Measurements from ENCODE around the gene LIPT1. TPM values are rescaled to one million over a fixed set of nuclear protein-coding genes. Genes with fewer than 3 reads are reported as not detected.

LIPT1 gene
- total RNA-seq, 1 experiment from 2014 or later = 10.4 TPM

GRCh38 chr2:99166218-99166617, 11.5 kb downstream of the LIPT1 start:
- no peaks in the 10 kb centered on the region for H3K4me1 Mint-ChIP-seq (ENCODE audit: low read depth, unreplicated experiment)
- TF ChIP-seq CTCF (IDR thresholded peaks at IDR 0.05; ENCODE audit: unreplicated experiment) = no peak
- DNase-seq = no peak
- no peak overlapping the region for H3K27ac Mint-ChIP-seq (ENCODE audit: unreplicated experiment)
- H3K9me3 Mint-ChIP-seq (ENCODE audit: low read depth, unreplicated experiment) = no peaks in the 10 kb centered on the region
- H3K36me3 Mint-ChIP-seq (ENCODE audit: insufficient read depth, unreplicated experiment) = peaks cover 13% of the 10 kb centered on the region
- H3K4me3 Mint-ChIP-seq (ENCODE audit: low read depth, unreplicated experiment) = no peak overlapping the region
- BruUV-seq (replicated peaks) = no TSS peak
- intact Hi-C loops (cut with micrococcal nuclease; ENCODE audit: unreplicated experiment) = no loop called here
- CTCF ChIA-PET = no interaction called here
- H3K27me3 Mint-ChIP-seq (ENCODE audit: unreplicated experiment) = no peaks in the 10 kb centered on the region

- no peak for DNase-seq
- no TSS peak for BruUV-seq (replicated peaks)
- H3K36me3 Mint-ChIP-seq (ENCODE audit: insufficient read depth, unreplicated experiment) = peaks cover 16% of the 10 kb centered on the region
- H3K27ac Mint-ChIP-seq (ENCODE audit: unreplicated experiment) = no peak overlapping the region
- H3K4me1 Mint-ChIP-seq (ENCODE audit: low read depth, unreplicated experiment) = no peaks in the 10 kb centered on the region
- H3K9me3 Mint-ChIP-seq (ENCODE audit: low read depth, unreplicated experiment) = no peaks in the 10 kb centered on the region
- intact Hi-C loops (cut with micrococcal nuclease; ENCODE audit: unreplicated experiment) = no loop called here
- CTCF ChIA-PET = interaction anchor here (0.6 to 1.0 kb wide), 3 partner anchors 11 to 680 kb away, joined by 3 read pairs; no protein-coding TSS in a partner anchor
- no peaks in the 10 kb centered on the region for H3K27me3 Mint-ChIP-seq (ENCODE audit: unreplicated experiment)
- no peak overlapping the region for H3K4me3 Mint-ChIP-seq (ENCODE audit: low read depth, unreplicated experiment)
- TF ChIP-seq CTCF (IDR thresholded peaks at IDR 0.05; ENCODE audit: unreplicated experiment) = no peak
Measured at GRCh38 chr2:99169534-99169933, 14.8 kb downstream of the LIPT1 start.

- H3K36me3 Mint-ChIP-seq (ENCODE audit: insufficient read depth, unreplicated experiment) = peaks cover 16% of the 10 kb centered on the region
- CTCF ChIA-PET = no interaction called here
- H3K27me3 Mint-ChIP-seq (ENCODE audit: unreplicated experiment) = no peaks in the 10 kb centered on the region
- intact Hi-C loops (cut with micrococcal nuclease; ENCODE audit: unreplicated experiment) = no loop called here
- no peak overlapping the region for H3K27ac Mint-ChIP-seq (ENCODE audit: unreplicated experiment)
- no peaks in the 10 kb centered on the region for H3K9me3 Mint-ChIP-seq (ENCODE audit: low read depth, unreplicated experiment)
- TF ChIP-seq CTCF (IDR thresholded peaks at IDR 0.05; ENCODE audit: unreplicated experiment) = no peak
- no peak for DNase-seq
- no TSS peak for BruUV-seq (replicated peaks)
- H3K4me3 Mint-ChIP-seq (ENCODE audit: low read depth, unreplicated experiment) = no peak overlapping the region
- H3K4me1 Mint-ChIP-seq (ENCODE audit: low read depth, unreplicated experiment) = no peaks in the 10 kb centered on the region
Measured at GRCh38 chr2:99171377-99172140, 16.8 kb downstream of the LIPT1 start.

- intact Hi-C loops (cut with micrococcal nuclease; ENCODE audit: unreplicated experiment) = loop anchor here (2.0 to 5.0 kb wide), 2 partner anchors 156 to 306 kb away; partner anchors contain the start of genes EIF5B and TXNDC9
- peak within 1 kb of the TSS; percentile 89 for H3K4me3 Mint-ChIP-seq (ENCODE audit: low read depth, unreplicated experiment)
- no peaks in the 10 kb centered on the region for H3K27me3 Mint-ChIP-seq (ENCODE audit: unreplicated experiment)
- no peaks in the 10 kb centered on the region for H3K9me3 Mint-ChIP-seq (ENCODE audit: low read depth, unreplicated experiment)
- CTCF ChIA-PET = interaction anchor here (0.9 kb wide), 1 partner anchor 11 kb away, joined by 3 read pairs; no protein-coding TSS in a partner anchor
- H3K36me3 Mint-ChIP-seq (ENCODE audit: insufficient read depth, unreplicated experiment) = peaks cover 31% of the 10 kb centered on the region
- H3K4me1 Mint-ChIP-seq (ENCODE audit: low read depth, unreplicated experiment) = peaks cover 44% of the 10 kb centered on the region
- peak within 1 kb of the TSS; percentile 88 for H3K27ac Mint-ChIP-seq (ENCODE audit: unreplicated experiment)
- TF ChIP-seq CTCF (IDR thresholded peaks at IDR 0.05; ENCODE audit: unreplicated experiment) = no peak
- DNase-seq = peak; percentile 87
- BruUV-seq (replicated peaks) = TSS peak; percentile 72
Measured at GRCh38 chr2:99180755-99181623, 26.2 kb downstream of the LIPT1 start, which contains the start of the genes MITD1 and MRPL30. Gene MITD1, minus strand, starts transcription at chr2:99181058. Its CDS starts 77 bp downstream, at chr2:99180981. Gene MRPL30, plus strand, starts transcription at chr2:99181184. Its CDS starts 5,020 bp downstream, at chr2:99186204.
